ENCODE data around the gene HMG20B.

GRCh38 chr19:3575949-3576673 is 3.4 kb downstream of the HMG20B start:
- TF ChIP-seq RAD21 (IDR thresholded peaks at IDR 0.05; ENCODE audit: low read depth) (no peak), CREB1 (IDR thresholded peaks at IDR 0.05; ENCODE audit: low read depth) (no peak)
